Measurements from ENCODE around the gene PRR18. TPM values are rescaled to one million over a fixed set of nuclear protein-coding genes. Genes with fewer than 3 reads are reported as not detected.

Gene PRR18
- total and polyA plus RNA-seq, 2 of the 8 experiments (the other 6 are each of a cell fraction or from before 2014, with no cell fraction given) = 0.08 to 0.19 TPM

DNA sequence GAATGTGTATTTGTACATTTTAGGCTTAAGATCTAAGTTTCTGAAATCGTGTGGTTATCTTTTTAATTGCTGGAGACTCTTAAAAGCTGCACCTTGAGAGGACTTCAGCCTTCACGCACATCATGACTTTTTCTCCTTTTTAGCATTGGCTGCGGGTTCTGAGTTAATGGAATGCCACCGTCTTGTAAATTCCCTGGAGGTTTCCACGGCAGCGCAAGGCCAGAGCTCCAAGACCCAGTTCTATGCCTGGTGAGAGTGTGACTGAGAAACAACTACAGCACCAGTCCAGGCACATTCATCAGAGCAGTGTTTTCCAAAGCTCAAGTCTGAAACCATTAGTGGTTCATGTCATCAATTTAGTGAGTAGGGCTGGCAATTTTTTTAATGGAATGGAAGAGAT lies 23.0 kb downstream of the PRR18 start (continued):
- TF ChIP-seq, protein P1, sequence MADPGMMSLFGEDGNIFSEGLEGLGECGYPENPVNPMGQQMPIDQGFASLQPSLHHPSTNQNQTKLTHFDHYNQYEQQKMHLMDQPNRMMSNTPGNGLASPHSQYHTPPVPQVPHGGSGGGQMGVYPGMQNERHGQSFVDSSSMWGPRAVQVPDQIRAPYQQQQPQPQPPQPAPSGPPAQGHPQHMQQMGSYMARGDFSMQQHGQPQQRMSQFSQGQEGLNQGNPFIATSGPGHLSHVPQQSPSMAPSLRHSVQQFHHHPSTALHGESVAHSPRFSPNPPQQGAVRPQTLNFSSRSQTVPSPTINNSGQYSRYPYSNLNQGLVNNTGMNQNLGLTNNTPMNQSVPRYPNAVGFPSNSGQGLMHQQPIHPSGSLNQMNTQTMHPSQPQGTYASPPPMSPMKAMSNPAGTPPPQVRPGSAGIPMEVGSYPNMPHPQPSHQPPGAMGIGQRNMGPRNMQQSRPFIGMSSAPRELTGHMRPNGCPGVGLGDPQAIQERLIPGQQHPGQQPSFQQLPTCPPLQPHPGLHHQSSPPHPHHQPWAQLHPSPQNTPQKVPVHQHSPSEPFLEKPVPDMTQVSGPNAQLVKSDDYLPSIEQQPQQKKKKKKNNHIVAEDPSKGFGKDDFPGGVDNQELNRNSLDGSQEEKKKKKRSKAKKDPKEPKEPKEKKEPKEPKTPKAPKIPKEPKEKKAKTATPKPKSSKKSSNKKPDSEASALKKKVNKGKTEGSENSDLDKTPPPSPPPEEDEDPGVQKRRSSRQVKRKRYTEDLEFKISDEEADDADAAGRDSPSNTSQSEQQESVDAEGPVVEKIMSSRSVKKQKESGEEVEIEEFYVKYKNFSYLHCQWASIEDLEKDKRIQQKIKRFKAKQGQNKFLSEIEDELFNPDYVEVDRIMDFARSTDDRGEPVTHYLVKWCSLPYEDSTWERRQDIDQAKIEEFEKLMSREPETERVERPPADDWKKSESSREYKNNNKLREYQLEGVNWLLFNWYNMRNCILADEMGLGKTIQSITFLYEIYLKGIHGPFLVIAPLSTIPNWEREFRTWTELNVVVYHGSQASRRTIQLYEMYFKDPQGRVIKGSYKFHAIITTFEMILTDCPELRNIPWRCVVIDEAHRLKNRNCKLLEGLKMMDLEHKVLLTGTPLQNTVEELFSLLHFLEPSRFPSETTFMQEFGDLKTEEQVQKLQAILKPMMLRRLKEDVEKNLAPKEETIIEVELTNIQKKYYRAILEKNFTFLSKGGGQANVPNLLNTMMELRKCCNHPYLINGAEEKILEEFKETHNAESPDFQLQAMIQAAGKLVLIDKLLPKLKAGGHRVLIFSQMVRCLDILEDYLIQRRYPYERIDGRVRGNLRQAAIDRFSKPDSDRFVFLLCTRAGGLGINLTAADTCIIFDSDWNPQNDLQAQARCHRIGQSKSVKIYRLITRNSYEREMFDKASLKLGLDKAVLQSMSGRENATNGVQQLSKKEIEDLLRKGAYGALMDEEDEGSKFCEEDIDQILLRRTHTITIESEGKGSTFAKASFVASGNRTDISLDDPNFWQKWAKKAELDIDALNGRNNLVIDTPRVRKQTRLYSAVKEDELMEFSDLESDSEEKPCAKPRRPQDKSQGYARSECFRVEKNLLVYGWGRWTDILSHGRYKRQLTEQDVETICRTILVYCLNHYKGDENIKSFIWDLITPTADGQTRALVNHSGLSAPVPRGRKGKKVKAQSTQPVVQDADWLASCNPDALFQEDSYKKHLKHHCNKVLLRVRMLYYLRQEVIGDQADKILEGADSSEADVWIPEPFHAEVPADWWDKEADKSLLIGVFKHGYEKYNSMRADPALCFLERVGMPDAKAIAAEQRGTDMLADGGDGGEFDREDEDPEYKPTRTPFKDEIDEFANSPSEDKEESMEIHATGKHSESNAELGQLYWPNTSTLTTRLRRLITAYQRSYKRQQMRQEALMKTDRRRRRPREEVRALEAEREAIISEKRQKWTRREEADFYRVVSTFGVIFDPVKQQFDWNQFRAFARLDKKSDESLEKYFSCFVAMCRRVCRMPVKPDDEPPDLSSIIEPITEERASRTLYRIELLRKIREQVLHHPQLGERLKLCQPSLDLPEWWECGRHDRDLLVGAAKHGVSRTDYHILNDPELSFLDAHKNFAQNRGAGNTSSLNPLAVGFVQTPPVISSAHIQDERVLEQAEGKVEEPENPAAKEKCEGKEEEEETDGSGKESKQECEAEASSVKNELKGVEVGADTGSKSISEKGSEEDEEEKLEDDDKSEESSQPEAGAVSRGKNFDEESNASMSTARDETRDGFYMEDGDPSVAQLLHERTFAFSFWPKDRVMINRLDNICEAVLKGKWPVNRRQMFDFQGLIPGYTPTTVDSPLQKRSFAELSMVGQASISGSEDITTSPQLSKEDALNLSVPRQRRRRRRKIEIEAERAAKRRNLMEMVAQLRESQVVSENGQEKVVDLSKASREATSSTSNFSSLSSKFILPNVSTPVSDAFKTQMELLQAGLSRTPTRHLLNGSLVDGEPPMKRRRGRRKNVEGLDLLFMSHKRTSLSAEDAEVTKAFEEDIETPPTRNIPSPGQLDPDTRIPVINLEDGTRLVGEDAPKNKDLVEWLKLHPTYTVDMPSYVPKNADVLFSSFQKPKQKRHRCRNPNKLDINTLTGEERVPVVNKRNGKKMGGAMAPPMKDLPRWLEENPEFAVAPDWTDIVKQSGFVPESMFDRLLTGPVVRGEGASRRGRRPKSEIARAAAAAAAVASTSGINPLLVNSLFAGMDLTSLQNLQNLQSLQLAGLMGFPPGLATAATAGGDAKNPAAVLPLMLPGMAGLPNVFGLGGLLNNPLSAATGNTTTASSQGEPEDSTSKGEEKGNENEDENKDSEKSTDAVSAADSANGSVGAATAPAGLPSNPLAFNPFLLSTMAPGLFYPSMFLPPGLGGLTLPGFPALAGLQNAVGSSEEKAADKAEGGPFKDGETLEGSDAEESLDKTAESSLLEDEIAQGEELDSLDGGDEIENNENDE (IDR thresholded peaks at IDR 0.05; ENCODE audit: insufficient replicate concordance, low read length) = no peak
- TF ChIP-seq SAP30 (IDR thresholded peaks at IDR 0.05; ENCODE audit: insufficient read depth, insufficient replicate concordance, low read length) = no peak
- no peak for TF ChIP-seq RXRA (IDR thresholded peaks at IDR 0.05; ENCODE audit: insufficient read depth, low read depth, low read length)
- TF ChIP-seq, protein P2, sequence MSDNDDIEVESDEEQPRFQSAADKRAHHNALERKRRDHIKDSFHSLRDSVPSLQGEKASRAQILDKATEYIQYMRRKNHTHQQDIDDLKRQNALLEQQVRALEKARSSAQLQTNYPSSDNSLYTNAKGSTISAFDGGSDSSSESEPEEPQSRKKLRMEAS (IDR thresholded peaks at IDR 0.05) = no peak
- no peak for TF ChIP-seq SIN3A (conservative IDR thresholded peaks at IDR 0.05 in 1 of 2, IDR thresholded peaks at IDR 0.05 in 1 of 2; ENCODE audit: low read depth in 1 of 2, low read length in 2 of 2)
- no peak for TF ChIP-seq CREB1 (IDR thresholded peaks at IDR 0.05)
- TF ChIP-seq CEBPB (IDR thresholded peaks at IDR 0.05; ENCODE audit: low read depth, low read length) = no peak
- no peak for TF ChIP-seq RFX5 (IDR thresholded peaks at IDR 0.05; ENCODE audit: borderline replicate concordance, low read depth, low read length)
- no peak for TF ChIP-seq BRCA1 (IDR thresholded peaks at IDR 0.05; ENCODE audit: low read depth, low read length)
- TF ChIP-seq, protein P3, sequence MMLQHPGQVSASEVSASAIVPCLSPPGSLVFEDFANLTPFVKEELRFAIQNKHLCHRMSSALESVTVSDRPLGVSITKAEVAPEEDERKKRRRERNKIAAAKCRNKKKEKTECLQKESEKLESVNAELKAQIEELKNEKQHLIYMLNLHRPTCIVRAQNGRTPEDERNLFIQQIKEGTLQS (IDR thresholded peaks at IDR 0.05; ENCODE audit: insufficient read depth, low read depth, low read length) = no peak

All from H1 (cell line).